ENCODE data around the gene QSOX2.

The QSOX2 gene

DNA sequence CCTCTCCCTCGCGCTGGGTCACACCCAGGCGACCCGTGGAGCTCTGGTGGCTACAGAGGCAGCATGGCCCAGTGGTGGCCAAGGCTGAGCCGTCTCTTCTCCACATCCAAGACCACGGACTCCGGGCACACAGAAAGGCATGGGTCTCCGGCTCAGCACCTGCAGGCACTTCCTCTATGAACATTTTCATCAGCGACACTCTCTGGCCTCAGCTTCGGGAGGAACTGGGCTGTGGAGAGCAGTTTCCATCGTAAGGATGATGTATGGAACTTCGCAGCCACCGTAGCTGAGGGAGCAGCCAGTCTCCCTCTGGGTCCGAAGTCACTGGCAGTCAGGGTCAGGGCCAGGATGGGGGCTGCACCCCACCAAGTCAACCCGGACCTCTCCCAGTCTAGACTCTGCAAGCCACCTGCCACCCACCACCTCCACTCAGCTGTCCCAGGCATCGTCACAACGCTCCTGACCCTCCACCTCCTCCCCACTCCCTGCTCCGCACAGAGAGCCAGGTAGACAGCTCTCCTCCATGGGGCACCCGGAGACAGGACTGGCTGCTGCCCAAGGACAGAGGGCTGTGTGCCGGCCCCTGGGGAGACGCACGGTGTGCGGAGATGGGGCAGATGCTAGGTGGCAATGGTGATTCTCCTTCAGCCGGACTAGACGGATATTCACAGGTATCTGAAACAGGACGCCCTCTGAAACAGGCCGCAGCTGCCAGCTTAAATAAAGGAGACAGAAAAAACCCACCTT is 9.7 kb downstream of the QSOX2 start:
- no peak for DNase-seq

DNA sequence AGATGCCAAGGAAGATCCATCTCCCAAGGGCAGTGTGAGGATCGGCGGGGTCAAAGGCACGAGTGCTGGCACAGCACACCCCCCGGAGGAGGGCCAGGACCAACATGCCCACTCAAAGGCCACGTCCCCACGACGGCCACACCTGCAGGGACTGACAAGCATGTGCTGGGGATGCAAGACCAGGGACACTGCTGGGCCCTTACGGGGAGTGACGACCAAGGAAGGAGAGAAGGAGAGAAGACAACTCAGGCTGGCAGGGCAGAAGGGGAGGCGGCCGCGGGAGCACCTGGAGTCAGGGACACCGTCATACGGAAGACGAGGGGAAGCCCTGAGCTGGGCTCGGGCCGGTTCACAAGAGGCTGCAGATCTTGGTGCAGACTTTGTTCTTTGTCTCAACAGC is 10.4 kb downstream of the QSOX2 start:
- no peak for DNase-seq

DNA sequence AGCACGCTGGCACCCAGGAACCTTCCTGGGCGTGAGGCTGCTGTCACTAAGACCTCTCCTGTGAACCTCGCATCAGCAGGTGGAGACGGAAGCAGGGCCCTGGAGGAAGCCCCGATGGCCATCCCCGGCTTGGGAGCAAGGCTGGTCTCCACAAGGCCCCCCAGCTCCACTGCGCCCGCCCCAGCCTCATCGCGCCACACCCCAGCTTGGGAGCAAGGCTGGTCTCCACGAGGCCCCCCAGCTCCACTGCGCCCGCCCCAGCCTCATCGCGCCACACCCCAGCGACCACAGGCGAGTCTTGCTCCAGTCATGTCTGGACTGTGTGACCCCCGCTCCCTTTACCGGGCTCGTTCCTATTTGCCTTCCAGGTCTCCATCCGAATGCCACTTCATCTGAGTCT is 11.0 kb downstream of the QSOX2 start:
- DNase-seq, result no peak

DNA sequence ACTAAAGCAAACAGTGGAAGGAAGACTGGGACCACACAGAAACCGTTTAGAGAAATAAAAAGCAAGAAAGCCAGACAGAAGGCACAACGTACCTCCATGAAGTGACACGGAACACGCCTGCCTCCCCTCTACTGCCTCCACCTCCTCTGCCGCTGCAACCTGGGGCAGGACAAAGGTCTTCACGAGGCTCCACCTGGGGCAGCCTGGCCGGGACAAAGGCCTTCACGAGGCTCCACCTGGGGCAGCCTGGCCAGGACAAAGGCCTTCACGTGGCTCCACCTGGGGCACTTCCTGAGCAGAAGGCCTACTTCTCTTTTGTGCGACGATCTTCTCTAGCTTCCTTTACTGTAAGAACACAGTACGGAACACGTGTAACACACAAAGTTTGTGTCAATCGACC is 11.7 kb downstream of the QSOX2 start:
- DNase-seq, result no peak

DNA sequence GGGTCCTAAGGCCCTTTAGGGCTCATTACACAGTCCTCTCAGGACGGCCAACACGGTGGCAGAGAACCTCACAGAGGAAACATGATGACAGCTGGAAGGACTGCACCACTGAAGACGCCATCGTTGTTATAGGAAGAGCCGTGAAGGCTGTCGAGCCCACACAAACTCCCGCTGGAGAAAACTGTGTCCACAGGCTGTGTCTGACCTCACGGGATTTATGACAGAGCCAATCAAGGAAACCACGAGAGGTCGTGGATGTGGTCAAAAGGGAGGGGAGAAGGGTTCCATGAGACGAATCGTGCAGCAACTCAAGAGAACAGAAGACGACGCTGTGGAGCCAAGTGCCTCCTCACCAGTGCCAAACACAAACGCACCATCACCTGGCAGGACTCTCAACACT is 12.2 kb downstream of the QSOX2 start:
- DNase-seq, result no peak

DNA sequence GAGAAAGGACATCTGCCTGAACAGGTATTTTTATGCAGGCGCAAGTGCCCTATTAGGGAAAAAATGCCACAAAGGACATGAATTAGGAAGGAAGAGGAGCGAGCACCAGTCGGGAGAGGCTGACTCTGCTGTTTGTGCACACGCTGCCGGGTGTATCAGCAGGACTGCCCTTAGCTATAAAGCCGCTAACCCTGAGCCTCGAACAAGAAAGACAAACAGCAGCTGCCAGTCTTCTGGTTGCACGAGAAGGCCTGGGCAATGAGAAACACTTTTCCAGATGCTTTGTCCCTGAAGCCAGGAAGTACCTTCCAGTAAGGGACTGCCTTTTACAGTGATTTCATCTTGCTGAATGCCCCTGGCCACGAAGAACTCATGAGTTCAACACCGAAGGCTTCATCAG is 12.6 kb downstream of the QSOX2 start:
- no peak for DNase-seq

DNA sequence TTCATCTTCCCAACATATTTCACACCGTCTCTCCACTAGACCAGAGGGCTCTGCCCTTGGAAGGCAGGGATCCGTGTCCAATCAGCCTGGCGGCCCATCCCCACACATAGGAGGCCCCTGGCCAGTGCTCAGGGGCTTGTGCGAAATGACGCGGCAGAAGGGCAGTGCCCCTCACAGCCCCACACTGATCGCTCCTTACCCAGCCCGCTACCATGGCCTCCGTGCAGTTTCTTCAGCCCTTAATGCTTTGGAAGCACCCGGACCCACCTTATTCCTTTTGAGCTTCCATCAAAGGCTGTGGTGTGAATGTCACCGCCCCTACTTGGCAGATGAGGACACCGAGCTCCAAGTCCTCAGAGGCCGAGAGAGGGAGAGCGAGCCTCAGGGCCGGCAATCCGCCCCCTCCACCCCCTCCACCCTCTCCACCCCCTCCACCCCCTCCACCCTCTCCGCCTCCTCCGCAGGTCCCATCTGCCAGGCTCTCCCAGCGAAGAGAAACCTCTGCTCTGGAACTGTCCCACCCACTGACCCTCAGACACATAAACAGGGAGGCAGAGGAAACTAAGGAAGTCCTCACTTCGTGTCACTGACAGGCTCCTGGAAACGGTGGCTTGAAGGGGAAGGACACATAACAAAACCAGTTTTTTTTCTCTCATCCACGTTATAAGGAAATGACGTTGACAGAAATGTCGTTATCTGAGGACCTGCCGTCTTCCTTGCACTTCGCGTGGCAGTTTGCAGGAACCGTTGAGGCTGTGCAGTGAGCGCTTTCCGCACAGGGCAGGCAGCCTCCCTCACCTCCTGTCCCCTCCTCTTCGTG is 13.9 kb downstream of the QSOX2 start:
- peak; percentile 19 for DNase-seq

DNA sequence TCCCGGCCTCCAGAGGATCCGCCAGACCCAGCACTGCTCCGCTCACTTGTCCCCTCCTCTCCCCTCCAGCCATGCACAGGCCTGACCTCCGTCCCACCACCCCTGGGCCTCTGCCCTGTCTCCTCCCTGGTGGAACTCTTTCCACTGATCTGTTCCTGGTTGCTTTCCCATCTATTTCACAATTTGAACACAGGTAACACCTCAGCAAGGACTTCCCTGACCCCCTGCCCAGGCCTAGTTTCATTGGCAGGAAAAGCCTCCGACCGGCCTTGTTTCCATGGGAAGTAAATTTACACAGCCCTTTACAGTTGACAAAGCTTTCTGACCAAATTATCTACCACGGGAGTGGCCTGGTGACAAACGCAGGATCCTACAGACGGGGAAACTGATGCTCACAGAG is 14.8 kb downstream of the QSOX2 start:
- DNase-seq, result no peak

DNA sequence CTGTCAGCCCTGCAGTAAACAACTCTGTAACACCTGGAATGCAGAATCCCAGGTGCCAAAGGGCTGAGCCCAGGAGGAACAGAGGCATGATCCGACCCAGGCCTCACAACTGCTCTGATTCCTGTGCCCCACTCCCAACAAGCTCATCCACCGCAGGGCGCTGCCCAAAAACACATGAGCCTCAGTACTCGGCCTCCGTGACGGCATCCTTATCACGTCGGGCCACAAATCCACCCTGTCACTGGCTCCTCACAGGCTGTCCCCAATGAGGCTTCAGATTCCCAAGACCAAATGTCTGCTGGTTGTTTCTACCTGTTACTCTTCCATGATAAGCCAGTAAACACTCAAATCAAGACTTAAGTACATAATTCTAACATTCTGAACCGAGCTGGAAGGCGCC is 15.2 kb downstream of the QSOX2 start:
- DNase-seq, result no peak

DNA sequence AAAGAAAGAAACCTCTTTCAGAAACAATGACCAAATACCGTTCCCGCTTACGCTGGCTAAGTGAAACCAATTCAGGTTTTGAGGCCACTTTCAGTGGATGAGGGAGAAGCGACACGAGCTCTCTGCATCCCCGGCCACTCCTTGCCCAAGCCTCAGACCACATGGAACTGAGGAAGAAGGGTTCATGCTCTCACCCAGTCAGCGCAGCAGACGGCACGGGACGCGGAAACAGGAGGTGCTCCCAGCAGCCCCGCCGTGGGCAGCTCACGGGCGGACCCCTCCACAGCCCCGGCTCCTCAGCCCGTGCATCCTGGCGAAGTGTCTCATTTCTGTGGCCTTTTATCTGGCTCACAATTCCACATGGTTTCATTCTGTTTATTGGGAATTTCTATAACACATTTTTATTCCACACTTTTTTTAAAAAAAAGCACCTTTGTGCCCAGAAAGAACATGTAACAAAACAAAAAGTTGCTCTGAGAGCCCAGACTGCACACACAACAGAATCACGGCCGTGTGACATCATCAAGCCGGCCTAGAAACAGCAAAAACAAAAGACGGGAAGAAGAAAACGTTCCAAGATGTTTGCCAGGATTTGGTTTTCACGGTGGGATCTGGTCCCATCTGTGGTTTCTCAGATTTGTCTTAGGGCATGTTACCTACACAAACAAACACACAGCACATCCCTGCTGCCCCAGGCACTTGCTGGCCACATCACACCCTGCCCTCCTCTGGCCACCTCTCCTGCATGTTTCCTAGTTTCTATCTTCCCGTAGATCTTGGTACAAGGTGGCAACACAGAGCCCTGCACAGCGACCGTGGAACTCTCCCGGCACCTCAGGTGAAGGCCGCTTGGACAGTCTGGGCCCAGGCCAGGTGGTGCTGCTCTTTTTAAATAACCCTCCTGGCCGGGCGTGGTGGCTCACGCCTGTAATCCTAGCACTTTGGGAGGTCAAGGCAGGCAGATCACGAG is 16.2 kb downstream of the QSOX2 start:
- no peak for DNase-seq

DNA sequence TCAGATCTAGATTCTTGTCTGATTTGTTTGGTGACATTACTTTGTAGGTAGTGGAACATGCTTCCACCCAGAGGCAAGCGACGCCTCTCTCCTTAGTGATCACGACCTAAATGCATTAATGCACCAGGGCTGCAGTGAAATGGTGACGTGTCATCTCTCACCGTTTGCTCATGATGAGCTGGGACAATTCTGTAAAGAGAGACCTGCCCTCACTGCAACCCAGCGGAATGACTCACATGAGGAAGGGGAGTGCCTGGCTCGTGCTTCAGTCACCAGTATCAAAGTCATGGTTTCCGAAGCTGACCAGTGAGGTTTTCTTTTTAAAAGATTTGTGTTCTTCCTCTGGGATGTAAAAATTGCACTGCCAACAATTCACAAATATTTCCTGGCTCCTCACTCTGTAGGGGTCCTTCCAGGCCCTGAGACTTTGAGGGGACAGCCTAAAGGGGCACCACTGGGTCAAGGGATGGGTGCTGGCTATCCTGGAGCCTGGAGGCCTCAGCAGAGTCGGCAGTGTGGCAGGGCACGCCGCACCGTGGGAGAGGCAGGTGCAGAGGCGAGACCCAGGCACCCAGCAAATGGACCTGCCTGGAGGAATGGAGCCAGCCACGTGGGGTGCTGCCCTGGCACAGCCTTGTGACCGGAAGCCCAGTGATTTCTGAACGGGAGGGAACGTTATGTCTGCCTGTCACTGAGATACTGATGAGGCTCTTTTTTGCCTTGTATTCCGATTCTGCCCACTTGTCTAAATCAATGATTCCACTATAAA is 17.3 kb downstream of the QSOX2 start:
- no peak for DNase-seq

DNA sequence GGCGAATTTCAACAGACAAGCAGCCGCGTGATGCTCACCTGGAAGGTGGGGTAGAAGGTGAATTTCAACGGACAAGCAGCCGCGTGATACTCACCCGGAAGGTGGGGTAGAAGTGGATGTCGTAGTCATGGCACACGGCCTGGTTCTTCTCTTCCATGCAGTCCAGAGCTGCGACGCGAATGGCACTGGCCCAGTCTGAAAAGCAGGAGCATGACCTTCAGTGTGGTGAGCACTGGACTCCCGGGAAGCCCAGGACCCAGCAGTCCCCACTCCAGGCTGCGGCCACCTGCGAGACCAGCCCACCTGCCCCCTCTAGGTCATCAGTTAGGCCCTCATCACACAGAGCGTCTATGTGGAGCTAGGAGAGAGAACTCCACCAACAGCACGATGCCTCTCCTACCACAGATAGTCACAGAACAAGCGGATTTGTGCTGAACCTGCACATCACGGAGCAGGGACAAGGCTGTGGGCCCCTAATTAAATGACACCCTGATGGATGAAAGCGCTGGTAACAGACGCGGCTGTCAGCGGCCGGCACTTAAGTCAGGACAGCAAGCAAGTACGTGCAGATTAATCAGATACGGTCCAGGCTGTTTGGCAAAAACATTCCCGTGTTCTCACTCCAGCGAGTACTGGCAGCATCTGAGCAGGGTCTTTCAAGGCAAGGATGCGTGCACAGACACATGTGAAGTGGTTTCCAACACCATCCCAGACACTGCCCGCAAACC is 18.8 kb downstream of the QSOX2 start:
- no peak for DNase-seq

DNA sequence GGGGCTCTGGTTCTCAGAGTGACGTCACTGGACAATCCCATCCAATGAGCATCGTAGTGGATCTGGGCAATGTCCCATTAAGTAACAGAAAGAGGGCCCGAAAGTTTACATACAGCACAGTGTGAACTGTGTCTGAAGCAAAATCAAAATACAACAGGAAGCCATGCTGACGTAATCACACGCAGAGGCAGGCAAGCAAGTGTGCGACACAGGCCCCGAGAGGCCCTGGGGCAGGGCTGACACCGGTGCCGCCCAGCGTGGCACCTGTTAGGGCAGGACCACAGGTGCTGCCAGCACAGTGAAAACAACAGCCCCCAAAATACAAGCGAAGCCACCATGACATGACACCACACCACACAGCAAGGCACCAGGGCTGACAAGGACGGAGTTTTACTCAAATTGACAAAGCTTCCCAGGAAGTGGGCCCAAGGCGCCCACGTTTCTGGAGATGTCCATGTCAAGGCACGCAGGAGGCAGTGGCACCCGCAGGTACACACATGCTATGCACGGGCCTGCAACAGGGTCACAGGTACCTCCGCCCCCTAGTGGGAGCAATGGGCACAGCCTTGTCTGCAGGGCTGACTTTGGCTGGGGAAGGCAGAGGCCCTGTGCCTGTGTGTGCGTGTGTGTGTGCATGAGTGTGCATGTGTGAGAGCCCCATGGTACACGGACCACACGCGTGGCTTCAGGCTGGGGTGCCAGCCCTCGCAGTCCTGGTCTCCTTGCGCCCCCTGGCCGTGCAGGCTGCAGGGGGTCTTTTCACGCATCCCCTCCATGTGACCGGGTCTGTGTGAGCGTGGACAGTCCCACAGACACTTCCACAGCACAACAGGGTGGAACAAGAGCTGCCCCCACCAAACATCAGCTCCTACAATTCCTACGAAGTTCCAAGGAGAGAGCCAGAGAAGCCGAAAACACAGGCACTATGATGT is 19.6 kb downstream of the QSOX2 start:
- peak; percentile 58 for DNase-seq

DNA sequence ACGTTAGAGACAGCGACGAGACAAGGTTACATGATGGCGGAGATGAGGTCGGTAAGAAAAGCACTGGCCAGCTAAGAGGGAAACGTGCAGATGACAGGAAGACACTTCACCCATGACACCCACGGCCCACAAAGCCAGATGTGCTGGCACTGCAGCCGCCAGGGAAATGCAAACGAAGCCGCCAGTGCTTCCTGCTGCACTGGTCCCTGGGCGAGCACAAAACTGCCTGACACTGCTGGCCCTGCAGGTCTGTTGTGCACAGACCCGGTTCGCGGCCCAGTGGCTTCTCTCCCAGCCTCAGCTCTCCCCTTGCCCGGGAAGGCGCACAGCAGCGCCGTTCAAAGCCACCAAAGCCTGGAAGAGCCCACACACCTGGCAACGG is 20.3 kb downstream of the QSOX2 start:
- DNase-seq, result no peak

DNA sequence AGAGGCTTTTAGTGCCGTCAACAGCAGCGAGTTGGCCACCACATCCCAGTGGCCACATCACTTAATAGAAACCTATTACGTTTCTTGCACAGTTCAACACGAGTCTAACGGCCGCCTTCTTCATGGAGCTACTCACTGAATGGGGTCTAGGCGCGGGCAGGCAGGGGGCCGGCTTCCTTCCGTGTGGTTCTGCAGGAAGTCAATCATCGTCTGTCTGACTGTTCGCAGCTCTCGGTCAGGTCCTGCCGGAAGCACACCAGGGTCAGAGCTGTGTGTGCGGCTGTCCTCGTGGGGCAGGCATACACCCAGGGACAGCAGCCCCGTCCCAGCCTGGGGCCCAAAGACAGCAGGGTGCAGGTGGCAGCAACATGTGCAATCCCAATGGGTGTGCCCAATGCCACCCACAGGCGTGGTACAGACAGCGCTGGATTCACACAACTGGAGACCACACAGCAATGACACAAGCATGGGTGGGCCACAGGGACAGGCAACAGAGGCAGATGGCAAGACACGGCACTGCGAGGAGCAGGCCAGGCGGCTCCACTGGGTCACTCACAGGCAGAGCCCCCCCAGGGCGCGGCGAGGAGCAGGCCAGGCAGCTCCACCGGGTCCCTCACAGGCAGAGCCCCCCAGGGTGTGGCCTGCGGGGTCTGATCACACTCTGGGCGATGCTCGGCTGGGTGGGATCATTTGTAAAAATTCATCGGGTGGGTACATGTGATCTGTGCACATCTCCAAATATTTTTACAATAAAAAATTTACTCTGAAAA is 21.6 kb downstream of the QSOX2 start:
- DNase-seq, result no peak

DNA sequence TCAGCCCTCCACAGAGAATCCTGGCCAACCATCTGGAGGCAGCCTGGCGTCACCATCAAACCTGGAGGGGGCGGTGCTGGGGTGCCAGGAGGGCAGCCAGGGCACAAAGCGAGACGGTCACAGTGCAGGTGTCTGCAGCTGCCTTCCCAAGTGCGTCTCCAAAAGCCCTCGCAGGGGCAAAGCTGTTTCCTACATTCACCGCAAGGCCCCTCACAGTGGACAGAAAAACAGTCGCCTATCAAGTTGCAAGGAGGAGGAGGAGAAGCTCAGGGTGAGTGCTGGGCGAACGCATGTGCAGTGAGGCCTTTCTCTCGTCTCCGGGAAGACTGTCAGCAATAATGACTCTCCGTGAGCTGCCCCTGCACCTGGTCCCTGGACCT is 22.7 kb downstream of the QSOX2 start:
- no peak for DNase-seq

DNA sequence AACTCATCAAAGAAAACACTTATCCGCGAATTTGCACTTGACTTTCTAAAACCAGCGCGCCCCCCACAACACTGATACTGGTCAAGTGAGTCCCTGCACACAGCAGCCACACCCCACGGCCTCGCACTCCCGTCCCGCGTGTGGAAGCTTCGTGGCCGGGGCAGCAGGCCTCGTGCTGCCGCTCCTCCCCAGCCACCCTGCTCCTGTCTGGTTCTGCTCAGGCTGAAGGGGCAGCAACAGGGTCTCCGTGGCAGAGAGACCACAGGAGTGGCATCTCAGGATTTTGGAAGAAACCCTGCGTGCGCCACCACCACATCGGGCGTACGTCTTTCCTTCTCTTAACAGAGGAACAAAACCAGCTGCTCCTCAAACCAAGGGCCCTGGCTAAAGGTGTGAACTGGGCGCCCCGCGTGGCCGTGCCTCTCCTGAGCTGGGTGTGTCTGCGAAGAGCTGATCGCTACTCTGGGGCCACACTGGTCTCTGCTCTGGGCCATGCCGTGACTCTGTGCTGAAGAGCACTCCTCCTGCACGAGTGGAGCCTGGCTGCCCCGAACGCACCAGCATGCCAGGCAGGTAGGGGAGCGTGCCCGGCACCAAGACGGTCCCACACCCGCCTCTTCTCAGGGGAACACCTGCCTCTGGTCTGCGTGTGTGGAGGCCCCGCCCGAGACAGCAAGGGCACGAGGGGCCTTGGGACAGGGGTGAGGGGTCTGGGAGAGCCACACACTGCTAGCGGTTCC is 23.3 kb downstream of the QSOX2 start:
- DNase-seq, result no peak

DNA sequence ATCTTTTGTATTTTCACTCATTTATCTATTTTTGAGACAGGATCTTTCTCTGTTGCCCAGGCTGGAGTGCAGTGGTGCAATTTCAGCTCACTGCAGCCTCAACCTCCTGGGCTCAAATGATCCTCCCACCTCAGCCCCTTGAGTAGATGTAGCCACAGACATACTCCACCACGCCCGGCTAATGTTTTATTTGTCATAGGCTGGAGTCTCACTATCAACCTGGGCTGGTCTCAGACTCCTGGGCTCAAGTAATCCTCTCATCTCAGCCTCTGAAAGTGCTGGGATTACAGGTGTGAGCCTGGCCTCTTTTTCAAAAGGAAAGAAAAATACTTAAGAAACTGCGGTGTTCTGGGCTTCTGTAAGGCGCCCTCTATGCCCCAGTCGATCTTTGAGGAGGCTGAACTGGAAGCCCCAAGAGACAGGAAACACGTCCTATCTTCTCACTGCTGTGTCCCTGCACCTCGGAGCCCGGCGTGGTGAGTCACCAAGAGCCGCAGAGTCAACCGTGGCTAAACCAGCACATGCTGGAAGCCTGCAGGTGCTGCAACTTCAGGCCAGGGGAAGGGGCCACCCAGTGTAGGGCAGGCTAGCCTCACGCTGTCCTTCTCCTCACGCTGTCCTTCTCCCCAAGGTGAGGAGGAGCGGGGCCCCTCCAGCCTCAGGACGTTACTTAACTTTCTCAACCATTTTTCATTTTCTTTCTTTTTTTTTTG is 25.4 kb downstream of the QSOX2 start:
- no peak for DNase-seq

DNA sequence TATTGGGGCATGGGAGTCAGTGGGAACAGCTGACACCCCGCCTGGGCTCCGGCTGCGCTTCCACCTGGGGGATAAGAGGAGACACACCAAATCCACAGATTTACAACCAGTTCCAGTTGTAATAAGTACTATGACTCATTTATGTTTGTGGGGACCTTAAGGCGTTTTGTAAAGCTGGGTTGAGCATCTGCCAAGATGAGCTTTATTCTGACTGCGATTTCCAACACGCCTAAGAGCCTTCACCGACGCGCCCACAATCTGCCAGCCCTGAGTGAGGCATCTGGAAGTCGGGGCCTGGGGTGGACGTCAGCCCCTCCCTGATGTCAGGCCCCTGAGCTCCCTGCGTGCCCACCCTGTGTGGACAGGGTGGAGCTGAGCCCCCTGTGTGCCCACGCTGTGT is 26.3 kb downstream of the QSOX2 start:
- DNase-seq, result no peak

Data from KG1 (cell line).